HepG2 (cell line): ENCODE data around the gene PCSK6. TPM values are rescaled to one million over a fixed set of nuclear protein-coding genes. Genes with fewer than 3 reads are reported as not detected.

Source experiments
- ATAC-seq: fragments of 200-7000 bp; cut with Tn5 transposase; 3 replicates; pipeline ENCODE4 v1.9.1; 2020; ENCODE audit warnings: mild to moderate bottlenecking, moderate library complexity
- BruUV-seq: library from RNA; stranded (reverse); fragments of 400-500 nt; replicated peaks from 2 replicates; lab custom pipeline; 2021; lab: Mats Ljungman, UMichigan
- CTCF ChIA-PET: fragments of 300-600 bp; formaldehyde crosslinking; extraction: SDS; loops from one replicate; lab custom pipeline; 2021; ENCODE audit warnings: low total read pairs, inconsistent platforms, low intra/inter-chr PET ratio; lab: Yijun Ruan, JAX
- POLR2A ChIA-PET: fragments of 350-600 bp; sonication (Branson Sonifier 250); formaldehyde crosslinking; loops from one replicate; lab custom pipeline; 2020; ENCODE audit warnings: antibody characterized with exemption, inconsistent platforms; lab: Yijun Ruan, JAX
- DNase-seq: peaks from one replicate; pipeline ENCODE4 v3.0.0-alpha.2; 2015; ENCODE audit warnings: low spot score
- FAIRE-seq: peaks from 3 replicates; lab custom pipeline; 2011; peaks lifted over from hg19 to GRCh38; lab: Jason Lieb, UNC
- H2AFZ ChIP-seq: one replicate; pipeline ENCODE4 v1.6.1; 2011; ENCODE audit warnings: low read length, inconsistent platforms
- H3K27ac ChIP-seq: fragments of 300-600 bp; 3 replicates; pipeline ENCODE4 v1.8.0; 2011; ENCODE audit warnings: mixed run types, mild to moderate bottlenecking, mixed read lengths, low read length, inconsistent platforms; ENCODE audit not compliant: insufficient read depth; ENCODE audit errors: extremely low read length
- H3K27me3 ChIP-seq, 2 experiments: fragments of 200-600 bp in 1 of 2; 2 replicates in 1 of 2; 3 replicates in 1 of 2; pipeline versions ENCODE4 v1.6.0 to v1.8.0; 2011; ENCODE audit warnings: low read length in 2 of 2, mild to moderate bottlenecking in 2 of 2, moderate library complexity in 2 of 2, inconsistent platforms in 1 of 2; ENCODE audit not compliant: insufficient read depth in 2 of 2, control insufficient read depth in 1 of 2
- H3K36me3 ChIP-seq, 2 experiments: fragments of 200-600 bp in 1 of 2; replicated peaks in 1 of 2; 2 replicates in 1 of 2; 3 replicates in 1 of 2; pipeline versions ENCODE4 v1.5.1 to v1.8.0; 2011; ENCODE audit warnings: low read length in 2 of 2, inconsistent platforms in 1 of 2; ENCODE audit not compliant: insufficient read depth in 2 of 2, control insufficient read depth in 1 of 2
- H3K4me1 ChIP-seq: 2 replicates; pipeline ENCODE4 v1.5.1; 2012; ENCODE audit warnings: low read length, inconsistent platforms; ENCODE audit not compliant: insufficient read depth
- H3K4me2 ChIP-seq: 2 replicates; pipeline ENCODE4 v1.6.0; 2011; ENCODE audit warnings: low read depth, low read length, inconsistent platforms
- H3K4me3 ChIP-seq, 3 experiments: fragments of 200-600 bp in 1 of 3; sonication (generic), shearing (Covaris generic) in 1 of 3; replicated peaks in 1 of 3; 2 replicates each; pipeline ENCODE4 v1.5.1; 2011 to 2016; ENCODE audit warnings: low read length in 3 of 3, inconsistent platforms in 2 of 3, low read depth in 2 of 3, mild to moderate bottlenecking in 2 of 3, control low read depth in 1 of 3, mixed read lengths in 1 of 3; ENCODE audit not compliant: insufficient read depth in 1 of 3
- H3K79me2 ChIP-seq: one replicate; pipeline ENCODE4 v1.6.1; 2011; ENCODE audit warnings: low read length, inconsistent platforms; ENCODE audit not compliant: insufficient read depth
- H3K9ac ChIP-seq: 2 replicates; pipeline ENCODE4 v1.6.0; 2011; ENCODE audit warnings: mild to moderate bottlenecking, low read depth, low read length, inconsistent platforms; ENCODE audit not compliant: insufficient read depth
- H3K9me3 ChIP-seq: 2 replicates; pipeline ENCODE4 v1.5.1; 2012; ENCODE audit warnings: mild to moderate bottlenecking, low read length
- H4K20me1 ChIP-seq: 2 replicates; pipeline ENCODE4 v1.6.0; 2011; ENCODE audit warnings: inconsistent platforms, mild to moderate bottlenecking, low read length, moderate library complexity; ENCODE audit not compliant: insufficient read depth
- FOSL2 ChIP-seq: sonication (generic); formaldehyde crosslinking; IDR thresholded peaks from 2 replicates; pipeline ENCODE4 v1.4.0; 2020; ENCODE audit warnings: missing genetic modification reagents
- HHEX ChIP-seq: IDR thresholded peaks from 2 replicates; pipeline ENCODE4 v1.6.1; 2016; ENCODE audit warnings: control low read depth
- NCOA5 ChIP-seq: sonication (generic); formaldehyde crosslinking; IDR thresholded peaks from 2 replicates; pipeline ENCODE4 v1.4.0; 2020; ENCODE audit warnings: missing genetic modification reagents
- POLR2A ChIP-seq, 2 experiments: IDR thresholded peaks; 2 replicates each; pipeline ENCODE4 v1.6.1; 2011; ENCODE audit warnings: low read depth in 2 of 2, low read length in 2 of 2, mild to moderate bottlenecking in 1 of 2, moderate library complexity in 1 of 2; ENCODE audit not compliant: insufficient read depth in 1 of 2
- POLR2AphosphoS5 ChIP-seq: IDR thresholded peaks from 2 replicates; pipeline ENCODE4 v1.6.1; 2012; ENCODE audit warnings: low read depth, low read length
- TOE1 ChIP-seq: sonication (generic); formaldehyde crosslinking; IDR thresholded peaks from 2 replicates; pipeline ENCODE4 v1.4.0; 2020; ENCODE audit warnings: mild to moderate bottlenecking, missing genetic modification reagents
- TOPORS ChIP-seq: sonication (generic); formaldehyde crosslinking; IDR thresholded peaks from 2 replicates; pipeline ENCODE4 v1.8.0; 2023; ENCODE audit warnings: mild to moderate bottlenecking, missing genetic modification reagents
- ZBTB34 ChIP-seq: sonication (generic); formaldehyde crosslinking; IDR thresholded peaks from 2 replicates; pipeline ENCODE4 v1.8.0; 2022; ENCODE audit warnings: mild to moderate bottlenecking, missing genetic modification reagents
- ZBTB38 ChIP-seq: sonication (generic); formaldehyde crosslinking; IDR thresholded peaks from 2 replicates; pipeline ENCODE4 v1.5.1; 2020; ENCODE audit warnings: mild to moderate bottlenecking, missing genetic modification reagents
- ZBTB46 ChIP-seq: sonication (generic); formaldehyde crosslinking; IDR thresholded peaks from 2 replicates; pipeline ENCODE4 v1.4.0; 2020; ENCODE audit warnings: mild to moderate bottlenecking, missing genetic modification reagents, borderline replicate concordance
- ZC3H13 ChIP-seq: sonication (generic); formaldehyde crosslinking; IDR thresholded peaks from 2 replicates; pipeline ENCODE4 v1.8.1; 2023; ENCODE audit warnings: mild to moderate bottlenecking, missing genetic modification reagents, moderate library complexity
- ZNF20 ChIP-seq: sonication (generic); formaldehyde crosslinking; IDR thresholded peaks from 2 replicates; pipeline ENCODE4 v1.4.0; 2020; ENCODE audit warnings: mild to moderate bottlenecking, moderate library complexity, missing genetic modification reagents
- ZNF260 ChIP-seq: sonication (generic); formaldehyde crosslinking; IDR thresholded peaks from 2 replicates; pipeline ENCODE4 v1.4.0; 2020; ENCODE audit warnings: missing genetic modification reagents, low read depth, mild to moderate bottlenecking, borderline replicate concordance
- ZNF282 ChIP-seq: fragments of 450-650 bp; IDR thresholded peaks from 2 replicates; pipeline ENCODE4 v1.6.1; 2018; ENCODE audit not compliant: partially characterized antibody
- ZNF740 ChIP-seq: sonication (generic); formaldehyde crosslinking; IDR thresholded peaks from 2 replicates; pipeline ENCODE4 v1.4.0; 2020; ENCODE audit warnings: missing genetic modification reagents
- ZNF782 ChIP-seq: sonication (generic); formaldehyde crosslinking; IDR thresholded peaks from 2 replicates; pipeline ENCODE4 v1.4.0; 2020; ENCODE audit warnings: missing genetic modification reagents, mild to moderate bottlenecking, borderline replicate concordance
- WGBS: methylation state at CpG from one replicate; pipeline ENCODE4 v1.1.6; 2017; ENCODE audit warnings: low lambda C conversion rate; 5-methylcytosine and 5-hydroxymethylcytosine counted together
- in situ Hi-C: cut with HindIII; loops from 2 replicates; pipeline ENCODE4 v1.10.0; 2017; ENCODE audit warnings: low pct_unique_long_range_greater_than_20kb; ENCODE audit not compliant: extremely low pct_ligation_motif_present
- intact Hi-C: fragments of 100-400 bp; cut with micrococcal nuclease; formaldehyde crosslinking; loops from one replicate; pipeline ENCODE4 v1.10.0; 2022; ENCODE audit not compliant: unreplicated experiment
- polyA plus RNA-seq, 8 experiments: library from polyadenylated mRNA; depleted of rRNA in 3 of 8; stranded (reverse) in 7 of 8; unstranded in 1 of 8; fragments of >200 nt; fragmentation: Illumina TruSeq in 4 of 8; extraction: Trizol in 4 of 8; gene quantifications; 2 replicates each; pipeline versions ENCODE4 v1.2.1 to v1.2.3, GENCODE V29; 2011 to 2016; ENCODE audit warnings: low read depth in 4 of 8, missing spikeins in 1 of 8, mixed read lengths in 1 of 8; ENCODE audit not compliant: insufficient read depth in 1 of 8
- total RNA-seq, 5 experiments: library from RNA; depleted of rRNA; stranded (reverse); fragments of >200 nt; fragmentation: Illumina TruSeq; extraction: Trizol; gene quantifications; 2 replicates each; pipeline ENCODE4 v1.2.3, GENCODE V29; 2016; ENCODE audit warnings: low read depth in 1 of 5
- TF ChIP-seq, protein P1 (sequence below): sonication (generic); formaldehyde crosslinking; IDR thresholded peaks from 2 replicates; pipeline ENCODE4 v1.5.1; 2020; ENCODE audit warnings: missing genetic modification reagents, mild to moderate bottlenecking, borderline replicate concordance

The PCSK6 gene
- total and polyA plus RNA-seq, 2 of the 13 experiments (the other 11 are each of a cell fraction or from before 2014, with no cell fraction given) = 56.5 to 155 TPM

DNA sequence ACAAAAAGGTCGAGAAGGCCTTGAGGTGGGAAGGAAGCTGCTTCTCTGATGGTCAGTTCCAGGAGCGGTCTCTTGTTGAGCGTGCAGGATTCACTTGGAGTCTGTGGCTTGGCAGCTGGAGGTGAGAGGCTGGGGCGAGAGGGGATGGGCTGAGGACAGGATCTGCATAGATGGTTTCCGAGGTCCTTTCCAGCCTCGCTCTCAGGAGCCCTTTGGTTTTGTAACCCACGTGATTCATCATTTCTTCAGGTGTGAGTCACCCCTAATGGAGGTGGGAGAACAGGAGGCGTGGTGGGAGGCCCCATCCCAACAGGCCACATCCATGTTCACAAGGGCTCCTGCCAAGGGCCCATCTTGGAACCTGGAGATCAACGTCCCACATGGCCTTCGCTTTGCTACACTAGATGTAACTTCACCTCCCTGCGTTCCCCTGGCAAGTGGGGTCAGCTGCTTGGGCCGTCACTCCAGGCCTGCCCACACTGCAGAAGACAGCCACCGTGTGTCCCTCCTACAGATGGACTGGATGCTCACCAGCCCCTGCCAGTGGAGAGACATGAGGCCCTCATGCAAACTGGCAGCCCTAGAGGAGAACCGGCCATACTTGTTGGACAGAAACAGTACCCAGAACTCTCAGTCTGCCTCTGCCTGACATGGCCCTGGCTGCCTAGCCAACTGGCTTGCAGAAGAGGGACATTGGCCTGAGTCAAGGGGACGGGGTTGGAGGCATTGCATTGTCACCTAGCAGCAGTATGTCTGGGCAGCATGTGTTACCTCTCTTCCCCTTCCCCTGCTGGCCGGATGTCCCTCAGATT is 1.6 kb upstream of the PCSK6 start (continued):
- TF ChIP-seq, protein P1, sequence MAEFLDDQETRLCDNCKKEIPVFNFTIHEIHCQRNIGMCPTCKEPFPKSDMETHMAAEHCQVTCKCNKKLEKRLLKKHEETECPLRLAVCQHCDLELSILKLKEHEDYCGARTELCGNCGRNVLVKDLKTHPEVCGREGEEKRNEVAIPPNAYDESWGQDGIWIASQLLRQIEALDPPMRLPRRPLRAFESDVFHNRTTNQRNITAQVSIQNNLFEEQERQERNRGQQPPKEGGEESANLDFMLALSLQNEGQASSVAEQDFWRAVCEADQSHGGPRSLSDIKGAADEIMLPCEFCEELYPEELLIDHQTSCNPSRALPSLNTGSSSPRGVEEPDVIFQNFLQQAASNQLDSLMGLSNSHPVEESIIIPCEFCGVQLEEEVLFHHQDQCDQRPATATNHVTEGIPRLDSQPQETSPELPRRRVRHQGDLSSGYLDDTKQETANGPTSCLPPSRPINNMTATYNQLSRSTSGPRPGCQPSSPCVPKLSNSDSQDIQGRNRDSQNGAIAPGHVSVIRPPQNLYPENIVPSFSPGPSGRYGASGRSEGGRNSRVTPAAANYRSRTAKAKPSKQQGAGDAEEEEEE (CRISPR knock-in tag) = no peak
- TF ChIP-seq ZBTB46 (CRISPR knock-in tag) = no peak
- TF ChIP-seq, all 625 proteins: peak for 16

DNA sequence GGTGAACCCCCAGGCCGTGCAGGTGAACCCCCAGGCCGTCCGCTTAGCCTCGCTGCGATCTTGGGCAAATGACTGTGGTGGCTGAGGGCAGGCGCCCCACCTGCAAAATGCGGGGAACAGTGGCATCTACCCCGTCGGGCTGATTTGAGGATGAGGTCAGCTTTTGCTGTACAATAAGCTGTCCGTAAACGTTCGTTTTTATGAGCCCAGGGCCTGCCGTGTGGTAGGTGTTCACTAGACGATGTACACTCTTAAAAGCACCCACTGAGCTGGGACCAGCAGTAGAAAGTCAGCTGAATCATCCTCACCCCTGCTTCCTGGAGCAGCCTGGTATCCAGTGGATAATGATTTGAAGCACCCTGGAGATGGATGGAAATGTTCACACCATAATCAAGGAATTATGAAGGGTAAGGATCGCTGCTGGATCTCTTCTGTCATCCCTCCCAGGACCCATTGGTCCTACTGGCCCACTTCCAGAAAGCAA is 943 bp upstream of the PCSK6 start:
- no peak overlapping the region for H2AFZ ChIP-seq
- no peaks in the 10 kb centered on the region for H3K27me3 ChIP-seq
- peak overlapping the region; percentile 67 for H3K9ac ChIP-seq
- H3K4me3 ChIP-seq = peak overlapping the region in 1 of 3 experiments; percentile 63; a peak in 1 of 6 replicates
- POLR2A ChIA-PET = interaction anchor here (0.7 to 5.4 kb wide), 5 partner anchors 10 to 53 kb away, joined by 3 to 43 read pairs (median 5); no protein-coding TSS in a partner anchor
- peaks cover 7% of the 10 kb centered on the region for H4K20me1 ChIP-seq
- H3K4me2 ChIP-seq = peak overlapping the region; percentile 68
- DNase-seq = no peak
- CTCF ChIA-PET = no interaction called here
- no peak for FAIRE-seq
- H3K79me2 ChIP-seq = peaks cover 29% of the 10 kb centered on the region
- in situ Hi-C loops (loop anchor here (10.0 kb wide), 1 partner anchor 196 kb away; the partner anchor contains the start of gene SNRPA1), intact Hi-C loops (no loop called here)
- H3K27ac ChIP-seq = no peak overlapping the region
- peaks cover 56% of the 10 kb centered on the region for H3K4me1 ChIP-seq
- H3K9me3 ChIP-seq = no peaks in the 10 kb centered on the region
- peaks cover 5 to 16% of the 10 kb centered on the region in 2 experiments for H3K36me3 ChIP-seq
- no peak for ATAC-seq
- BruUV-seq = no TSS peak
- 93% methylated on average over 13 of the region's 15 CpGs for WGBS
- TF ChIP-seq ZNF20 (CRISPR knock-in tag) (no peak), HHEX (CRISPR knock-in tag) (no peak), TOE1 (CRISPR knock-in tag) (no peak), POLR2A (IDR thresholded peaks at IDR 0.05; ENCODE audit: insufficient read depth in 1 of 2, low read depth in 2 of 2, low read length in 2 of 2) (peak in 1 of 2 experiments; percentile 22; a peak in 1 of 4 replicates), ZBTB38 (peak; percentile 59; the same call in 1 of the 2 replicates), ZNF260 (CRISPR knock-in tag) (no peak), ZNF282 (no peak), POLR2AphosphoS5 (0 out of 2 replicates have a peak, but pooled peaks have one; percentile 17), FOSL2 (CRISPR knock-in tag) (no peak), NCOA5 (CRISPR knock-in tag) (no peak), ZBTB34 (no peak), ZNF740 (CRISPR knock-in tag) (no peak), ZC3H13 (CRISPR knock-in tag) (0 out of 2 replicates have a peak, but pooled peaks have one; percentile 6), ZNF782 (CRISPR knock-in tag) (no peak), TOPORS (0 out of 2 replicates have a peak, but pooled peaks have one; percentile 15)
